Skeletal muscle tissue (tissue), 4 donors: Measurements from ENCODE around the gene MAS1L. TPM values are rescaled to one million over a fixed set of nuclear protein-coding genes. Genes with fewer than 3 reads are reported as not detected.

Experiments used
- H3K27ac ChIP-seq: one replicate; pipeline ENCODE4 v1.7.0; 2013; ENCODE audit warnings: mild to moderate bottlenecking, low read depth, low read length, inconsistent platforms
- H3K27me3 ChIP-seq, 3 donors: one replicate each; pipeline ENCODE4 v1.7.0; 2013; ENCODE audit warnings: low read length in 3 of 3; ENCODE audit not compliant: control insufficient read depth in 3 of 3, insufficient read depth in 3 of 3
- H3K36me3 ChIP-seq, 3 donors: one replicate each; pipeline ENCODE4 v1.7.0; 2013; ENCODE audit warnings: low read length in 3 of 3; ENCODE audit not compliant: control insufficient read depth in 3 of 3, insufficient read depth in 3 of 3
- H3K4me1 ChIP-seq, 3 donors: one replicate each; pipeline ENCODE4 v1.7.0; 2013; ENCODE audit warnings: low read length in 3 of 3, mild to moderate bottlenecking in 3 of 3; ENCODE audit not compliant: control insufficient read depth in 3 of 3, insufficient read depth in 3 of 3
- H3K4me3 ChIP-seq, 3 donors: one replicate each; pipeline ENCODE4 v1.7.0; 2013; ENCODE audit warnings: low read length in 3 of 3
- H3K9ac ChIP-seq, 3 donors: one replicate each; pipeline ENCODE4 v1.7.0; 2013; ENCODE audit warnings: low read length in 3 of 3, mild to moderate bottlenecking in 3 of 3, moderate library complexity in 2 of 3, low read depth in 1 of 3
- H3K9me3 ChIP-seq, 3 donors: one replicate each; pipeline ENCODE4 v1.7.0; 2013; ENCODE audit warnings: low read length in 3 of 3; ENCODE audit not compliant: control insufficient read depth in 3 of 3
- total RNA-seq: library from RNA; depleted of rRNA; stranded (reverse); fragments of >200 nt; gene quantifications from one replicate; pipeline ENCODE4 v1.2.3, GENCODE V29; 2014
- donor health status: Osteomylitis.

MAS1L gene
- total RNA-seq, 1 donor from 2014 or later = not detected

GRCh38 chr6:29502181-29502580 lies 14.4 kb upstream of the MAS1L start:
- Histone ChIP-seq H3K4me3 (no peak overlapping the region), H3K36me3 (no peaks in the 10 kb centered on the region), H3K27ac (no peak overlapping the region), H3K27me3 (peaks cover 0 to 12% (median 4%) of the 10 kb centered on the region in 3 donors), H3K4me1 (no peaks in the 10 kb centered on the region), H3K9me3 (no peaks in the 10 kb centered on the region), H3K9ac (no peak overlapping the region)

- no peak overlapping the region for H3K9ac ChIP-seq
- H3K9me3 ChIP-seq = no peaks in the 10 kb centered on the region
- no peak overlapping the region for H3K27ac ChIP-seq
- H3K4me1 ChIP-seq = no peaks in the 10 kb centered on the region
- peaks cover 0 to 12% (median 4%) of the 10 kb centered on the region in 3 donors for H3K27me3 ChIP-seq
- H3K4me3 ChIP-seq = no peak overlapping the region
- H3K36me3 ChIP-seq = no peaks in the 10 kb centered on the region
Observed at GRCh38 chr6:29501106-29501505, 13.3 kb upstream of the MAS1L start.

- no peak overlapping the region for H3K9ac ChIP-seq
- peaks cover 0 to 12% (median 4%) of the 10 kb centered on the region in 3 donors for H3K27me3 ChIP-seq
- no peak overlapping the region for H3K27ac ChIP-seq
Observed at GRCh38 chr6:29500594-29500993, 12.8 kb upstream of the MAS1L start.

GRCh38 chr6:29499704-29500103 lies 11.9 kb upstream of the MAS1L start:
- Histone ChIP-seq H3K4me1 (no peaks in the 10 kb centered on the region), H3K27ac (no peak overlapping the region), H3K9ac (no peak overlapping the region), H3K4me3 (no peak overlapping the region), H3K36me3 (no peaks in the 10 kb centered on the region), H3K9me3 (no peaks in the 10 kb centered on the region), H3K27me3 (peaks cover 0 to 12% (median 4%) of the 10 kb centered on the region in 3 donors)

More at GRCh38 chr6:29500594-29500993, 12.8 kb upstream of the MAS1L start:
- no peaks in the 10 kb centered on the region for H3K4me1 ChIP-seq
- no peaks in the 10 kb centered on the region for H3K36me3 ChIP-seq
- no peaks in the 10 kb centered on the region for H3K9me3 ChIP-seq
- H3K4me3 ChIP-seq = no peak overlapping the region

GRCh38 chr6:29496961-29497360 lies 9.2 kb upstream of the MAS1L start:
- H3K4me1 ChIP-seq = no peaks in the 10 kb centered on the region
- H3K27me3 ChIP-seq = peaks cover 0 to 9% (median 0%) of the 10 kb centered on the region in 3 donors
- no peak overlapping the region for H3K4me3 ChIP-seq
- H3K9me3 ChIP-seq = no peaks in the 10 kb centered on the region
- H3K9ac ChIP-seq = no peak overlapping the region
- no peak overlapping the region for H3K27ac ChIP-seq
- no peaks in the 10 kb centered on the region for H3K36me3 ChIP-seq

GRCh38 chr6:29495571-29495970 lies 7.8 kb upstream of the MAS1L start:
- no peaks in the 10 kb centered on the region for H3K4me1 ChIP-seq
- H3K4me3 ChIP-seq = no peak overlapping the region
- H3K36me3 ChIP-seq = no peaks in the 10 kb centered on the region
- H3K27me3 ChIP-seq = peaks cover 0 to 3% (median 0%) of the 10 kb centered on the region in 3 donors
- no peak overlapping the region for H3K27ac ChIP-seq
- H3K9me3 ChIP-seq = peaks cover 0 to 2% (median 0%) of the 10 kb centered on the region in 3 donors
- H3K9ac ChIP-seq = no peak overlapping the region

- H3K9ac ChIP-seq = no peak overlapping the region
- no peak overlapping the region for H3K4me3 ChIP-seq
- no peaks in the 10 kb centered on the region for H3K27me3 ChIP-seq
- H3K9me3 ChIP-seq = peaks cover 0 to 2% (median 0%) of the 10 kb centered on the region in 3 donors
- no peaks in the 10 kb centered on the region for H3K36me3 ChIP-seq
- no peak overlapping the region for H3K27ac ChIP-seq
- H3K4me1 ChIP-seq = no peaks in the 10 kb centered on the region
Observed at GRCh38 chr6:29494131-29494530, 6.4 kb upstream of the MAS1L start.

- Histone ChIP-seq H3K4me3 (no peak overlapping the region), H3K27ac (no peak overlapping the region), H3K27me3 (no peaks in the 10 kb centered on the region), H3K4me1 (no peaks in the 10 kb centered on the region), H3K9ac (no peak overlapping the region), H3K9me3 (peaks cover 0 to 2% (median 0%) of the 10 kb centered on the region in 3 donors), H3K36me3 (no peaks in the 10 kb centered on the region)
Observed at GRCh38 chr6:29493261-29493660, 5.5 kb upstream of the MAS1L start.

GRCh38 chr6:29491574-29491973 lies 3.8 kb upstream of the MAS1L start:
- no peaks in the 10 kb centered on the region for H3K27me3 ChIP-seq
- H3K27ac ChIP-seq = no peak overlapping the region
- no peak overlapping the region for H3K4me3 ChIP-seq
- no peak overlapping the region for H3K9ac ChIP-seq
- H3K9me3 ChIP-seq = peaks cover 0 to 2% (median 0%) of the 10 kb centered on the region in 3 donors
- no peaks in the 10 kb centered on the region for H3K4me1 ChIP-seq
- H3K36me3 ChIP-seq = no peaks in the 10 kb centered on the region

- H3K27me3 ChIP-seq = no peaks in the 10 kb centered on the region
- H3K36me3 ChIP-seq = no peaks in the 10 kb centered on the region
- no peak overlapping the region for H3K4me3 ChIP-seq
- no peaks in the 10 kb centered on the region for H3K4me1 ChIP-seq
- H3K9ac ChIP-seq = no peak overlapping the region
- peaks cover 0 to 2% (median 0%) of the 10 kb centered on the region in 3 donors for H3K9me3 ChIP-seq
- no peak overlapping the region for H3K27ac ChIP-seq
Observed at GRCh38 chr6:29490552-29490951, 2.8 kb upstream of the MAS1L start.
